Stimulated activated CD4-positive, alpha-beta T cell treated with anti-CD3 and anti-CD28 coated beads, TNF-alpha, amount 100 ng/mL, for 48 hours (primary cell): ENCODE results near the gene UPP2.

Source experiments
- DNase-seq, 3 donors: peaks; one replicate each; pipeline ENCODE4 v3.0.0-alpha.2; 2020; ENCODE audit warnings: low read depth in 3 of 3

UPP2 gene

GRCh38 chr2:158101384-158101926 lies at the start of gene UPP2:
Gene UPP2, plus strand, starts transcription at chr2:158101876. Its CDS starts 188 bp downstream, at chr2:158102064.
- no peak for DNase-seq

- DNase-seq, result no peak
Measured at GRCh38 chr2:158052761-158053160, 48.9 kb upstream of the UPP2 start.

GRCh38 chr2:158056875-158057274 lies 44.8 kb upstream of the UPP2 start:
- DNase-seq, result no peak

- no peak for DNase-seq
Measured at GRCh38 chr2:158060160-158060834, 41.4 kb upstream of the UPP2 start.

GRCh38 chr2:158060835-158061435 lies 40.7 kb upstream of the UPP2 start:
- DNase-seq, result no peak

- no peak for DNase-seq
Measured at GRCh38 chr2:158061763-158062162, 39.9 kb upstream of the UPP2 start.

- DNase-seq, result no peak
Measured at GRCh38 chr2:158066046-158066713, 35.5 kb upstream of the UPP2 start.

- no peak for DNase-seq
Measured at GRCh38 chr2:158071018-158071417, 30.7 kb upstream of the UPP2 start.

- DNase-seq, result no peak
Measured at GRCh38 chr2:158072361-158072760, 29.3 kb upstream of the UPP2 start.

- DNase-seq, result no peak
Measured at GRCh38 chr2:158079672-158080071, 22.0 kb upstream of the UPP2 start.

- DNase-seq, result no peak
Measured at GRCh38 chr2:158088093-158088492, 13.6 kb upstream of the UPP2 start.

GRCh38 chr2:158089322-158089721 lies 12.4 kb upstream of the UPP2 start:
- DNase-seq, result no peak

- no peak for DNase-seq
Measured at GRCh38 chr2:158091647-158092046, 10.0 kb upstream of the UPP2 start.

- no peak for DNase-seq
Measured at GRCh38 chr2:158094487-158095092, 7.1 kb upstream of the UPP2 start.

GRCh38 chr2:158095269-158095668 lies 6.4 kb upstream of the UPP2 start:
- no peak for DNase-seq

GRCh38 chr2:158095912-158096311 lies 5.8 kb upstream of the UPP2 start:
- no peak for DNase-seq

GRCh38 chr2:158097481-158097880 lies 4.2 kb upstream of the UPP2 start:
- no peak for DNase-seq

- no peak for DNase-seq
Measured at GRCh38 chr2:158098178-158098577, 3.5 kb upstream of the UPP2 start.

- no peak for DNase-seq
Measured at GRCh38 chr2:158099716-158100115, 2.0 kb upstream of the UPP2 start.

- no peak for DNase-seq
Measured at GRCh38 chr2:158100411-158100810, 1.3 kb upstream of the UPP2 start.

GRCh38 chr2:158102446-158102845 lies 770 bp downstream of the UPP2 start:
- DNase-seq, result no peak

- no peak for DNase-seq
Measured at GRCh38 chr2:158103411-158104012, 1.8 kb downstream of the UPP2 start.
